ENCODE data around the gene CELA2A.

DNA sequence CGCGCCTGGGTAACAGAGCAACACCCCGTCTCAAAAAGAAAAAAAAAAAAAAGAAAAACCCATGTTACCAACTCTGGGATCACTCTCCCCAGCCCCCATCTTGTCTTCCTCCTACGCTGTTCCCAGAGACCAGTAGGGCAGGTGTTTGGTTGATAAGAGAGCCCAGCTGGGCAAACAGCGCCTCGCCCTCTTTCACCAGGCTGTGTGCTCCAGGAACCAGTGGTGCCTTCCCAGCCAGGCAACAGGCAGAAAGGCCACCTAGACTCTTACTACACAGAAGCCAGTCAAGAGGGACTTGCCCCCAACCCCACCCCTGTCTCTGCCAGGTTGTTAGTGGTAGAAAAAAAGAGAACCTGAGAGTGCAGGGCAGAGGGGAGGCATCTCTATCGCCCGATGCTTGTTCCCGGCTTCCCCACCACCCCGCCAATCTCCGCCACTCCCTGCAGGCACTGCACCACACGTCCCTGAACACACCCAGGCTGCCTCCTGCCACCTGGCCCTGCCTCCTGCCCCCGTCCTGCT, 32.3 kb upstream of the CELA2A start:
- TF ChIP-seq, protein P1, sequence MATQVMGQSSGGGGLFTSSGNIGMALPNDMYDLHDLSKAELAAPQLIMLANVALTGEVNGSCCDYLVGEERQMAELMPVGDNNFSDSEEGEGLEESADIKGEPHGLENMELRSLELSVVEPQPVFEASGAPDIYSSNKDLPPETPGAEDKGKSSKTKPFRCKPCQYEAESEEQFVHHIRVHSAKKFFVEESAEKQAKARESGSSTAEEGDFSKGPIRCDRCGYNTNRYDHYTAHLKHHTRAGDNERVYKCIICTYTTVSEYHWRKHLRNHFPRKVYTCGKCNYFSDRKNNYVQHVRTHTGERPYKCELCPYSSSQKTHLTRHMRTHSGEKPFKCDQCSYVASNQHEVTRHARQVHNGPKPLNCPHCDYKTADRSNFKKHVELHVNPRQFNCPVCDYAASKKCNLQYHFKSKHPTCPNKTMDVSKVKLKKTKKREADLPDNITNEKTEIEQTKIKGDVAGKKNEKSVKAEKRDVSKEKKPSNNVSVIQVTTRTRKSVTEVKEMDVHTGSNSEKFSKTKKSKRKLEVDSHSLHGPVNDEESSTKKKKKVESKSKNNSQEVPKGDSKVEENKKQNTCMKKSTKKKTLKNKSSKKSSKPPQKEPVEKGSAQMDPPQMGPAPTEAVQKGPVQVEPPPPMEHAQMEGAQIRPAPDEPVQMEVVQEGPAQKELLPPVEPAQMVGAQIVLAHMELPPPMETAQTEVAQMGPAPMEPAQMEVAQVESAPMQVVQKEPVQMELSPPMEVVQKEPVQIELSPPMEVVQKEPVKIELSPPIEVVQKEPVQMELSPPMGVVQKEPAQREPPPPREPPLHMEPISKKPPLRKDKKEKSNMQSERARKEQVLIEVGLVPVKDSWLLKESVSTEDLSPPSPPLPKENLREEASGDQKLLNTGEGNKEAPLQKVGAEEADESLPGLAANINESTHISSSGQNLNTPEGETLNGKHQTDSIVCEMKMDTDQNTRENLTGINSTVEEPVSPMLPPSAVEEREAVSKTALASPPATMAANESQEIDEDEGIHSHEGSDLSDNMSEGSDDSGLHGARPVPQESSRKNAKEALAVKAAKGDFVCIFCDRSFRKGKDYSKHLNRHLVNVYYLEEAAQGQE (IDR thresholded peaks at IDR 0.05; ENCODE audit: low read depth): no peak
- TF ChIP-seq NFIC (IDR thresholded peaks at IDR 0.05) (no peak), TAF1 (IDR thresholded peaks at IDR 0.05; ENCODE audit: low read depth) (no peak), YY1 (IDR thresholded peaks at IDR 0.05; ENCODE audit: low read depth) (no peak)
- TF ChIP-seq, protein P2, sequence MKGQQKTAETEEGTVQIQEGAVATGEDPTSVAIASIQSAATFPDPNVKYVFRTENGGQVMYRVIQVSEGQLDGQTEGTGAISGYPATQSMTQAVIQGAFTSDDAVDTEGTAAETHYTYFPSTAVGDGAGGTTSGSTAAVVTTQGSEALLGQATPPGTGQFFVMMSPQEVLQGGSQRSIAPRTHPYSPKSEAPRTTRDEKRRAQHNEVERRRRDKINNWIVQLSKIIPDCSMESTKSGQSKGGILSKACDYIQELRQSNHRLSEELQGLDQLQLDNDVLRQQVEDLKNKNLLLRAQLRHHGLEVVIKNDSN (IDR thresholded peaks at IDR 0.05): no peak
- TF ChIP-seq, protein P3, sequence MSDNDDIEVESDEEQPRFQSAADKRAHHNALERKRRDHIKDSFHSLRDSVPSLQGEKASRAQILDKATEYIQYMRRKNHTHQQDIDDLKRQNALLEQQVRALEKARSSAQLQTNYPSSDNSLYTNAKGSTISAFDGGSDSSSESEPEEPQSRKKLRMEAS (IDR thresholded peaks at IDR 0.05): no peak

Measured in Ishikawa (cell line).